GM12892 (cell line): ENCODE measurements around the gene NKAIN4.

Experiments
- POLR2A ChIP-seq: IDR thresholded peaks from 2 replicates; pipeline ENCODE4 v1.6.1; 2011; ENCODE audit warnings: low read depth, low read length, control low read depth
- POLR2AphosphoS5 ChIP-seq: IDR thresholded peaks from 2 replicates; pipeline ENCODE4 v1.6.1; 2011; ENCODE audit warnings: low read depth, low read length, control low read depth
- TAF1 ChIP-seq: IDR thresholded peaks from 2 replicates; pipeline ENCODE4 v1.6.1; 2011; ENCODE audit warnings: low read depth, mild to moderate bottlenecking, control low read depth, low read length, borderline replicate concordance

- TF ChIP-seq POLR2A (no peak), POLR2AphosphoS5 (no peak), TAF1 (no peak)
Measured at GRCh38 chr20:63212393-63212730, 41.9 kb downstream of the NKAIN4 start.
